ENCODE results near the gene TMEM231.
"Not testable (repeated sequence)": the region's sequence is repeated elsewhere in the genome, so short reads cannot be mapped to it uniquely, and the experiment has no call there.

The TMEM231 gene

GRCh38 chr16:75566040-75566757 lies 10.1 kb upstream of the TMEM231 start, which contains the start of gene GABARAPL2:
Gene GABARAPL2 (plus strand): TSS chr16:75566379. CDS start chr16:75566487, 108 bp downstream.
- DNase-seq, result peak; percentile 72

GRCh38 chr16:75565640-75566039 lies 9.6 kb upstream of the TMEM231 start:
- DNase-seq, result no peak

- DNase-seq, result peak; percentile 25
These were observed 3.7 kb upstream of the TMEM231 start for GRCh38 chr16:75559564-75560372.

- no peak for DNase-seq
These were observed 2.9 kb upstream of the TMEM231 start for GRCh38 chr16:75558846-75559401.

- no peak for DNase-seq
These were observed 439 bp upstream of the TMEM231 start for GRCh38 chr16:75556431-75556950.

GRCh38 chr16:75555213-75555706 lies 792 bp downstream of the TMEM231 start:
- peak; percentile 89 for DNase-seq

GRCh38 chr16:75552951-75553350 lies 3.1 kb downstream of the TMEM231 start:
- DNase-seq, result no peak

- DNase-seq, result peak; percentile 14
These were observed 5.8 kb downstream of the TMEM231 start for GRCh38 chr16:75550211-75550662.

- not testable (repeated sequence) for DNase-seq
These were observed 7.6 kb downstream of the TMEM231 start for GRCh38 chr16:75548456-75548855.

GRCh38 chr16:75546293-75546692 lies 9.8 kb downstream of the TMEM231 start:
- no peak for DNase-seq

- DNase-seq, result not testable (repeated sequence)
These were observed 10.2 kb downstream of the TMEM231 start for GRCh38 chr16:75545879-75546278.

- not testable (repeated sequence) for DNase-seq
These were observed 13.6 kb downstream of the TMEM231 start for GRCh38 chr16:75542462-75542861.

GRCh38 chr16:75541236-75541635 lies 14.8 kb downstream of the TMEM231 start:
- DNase-seq, result no peak

- not testable (repeated sequence) for DNase-seq
These were observed 17.0 kb downstream of the TMEM231 start for GRCh38 chr16:75538882-75539565.

- no peak for DNase-seq
These were observed 18.3 kb downstream of the TMEM231 start for GRCh38 chr16:75537776-75538175.

GRCh38 chr16:75535901-75536300 lies 20.2 kb downstream of the TMEM231 start, which contains the start of gene CHST5:
Gene CHST5 (minus strand): TSS chr16:75536108. CDS start chr16:75530384, 5,724 bp downstream.
- DNase-seq, result no peak

GRCh38 chr16:75535211-75535843 lies 20.7 kb downstream of the TMEM231 start:
- DNase-seq, result no peak

- DNase-seq, result no peak
These were observed 21.4 kb downstream of the TMEM231 start for GRCh38 chr16:75534560-75535205.

- no peak for DNase-seq
These were observed 23.3 kb downstream of the TMEM231 start for GRCh38 chr16:75532791-75533190.

GRCh38 chr16:75532142-75532765 lies 23.8 kb downstream of the TMEM231 start:
- DNase-seq, result no peak

- DNase-seq, result no peak
These were observed 26.1 kb downstream of the TMEM231 start for GRCh38 chr16:75529959-75530358.
